ENCODE measurements around the gene ACSM2A. TPM values are rescaled to one million over a fixed set of nuclear protein-coding genes. Genes with fewer than 3 reads are reported as not detected.

Gene ACSM2A
- total RNA-seq, 2 experiments from 2014 or later = not detected

Other genes with a start within 250 kb of the ACSM2A start
- not detected for gene GP2, start 124.0 kb upstream of the ACSM2A start, total RNA-seq
- not detected for gene UMOD, start 98.8 kb upstream of the ACSM2A start, total RNA-seq
- gene PDILT, start 46.8 kb upstream of the ACSM2A start, total RNA-seq = not detected
- not detected for gene ACSM5, start 42.0 kb upstream of the ACSM2A start, total RNA-seq
- not detected for gene ACSM2B, start 124.8 kb downstream of the ACSM2A start, total RNA-seq
- gene ACSM1, start 246.2 kb downstream of the ACSM2A start, total RNA-seq = under 1 TPM; 0.43 to 0.75 TPM